ENCODE data around the gene NLRX1.
"Not testable (repeated sequence)": the region's sequence is repeated elsewhere in the genome, so short reads cannot be mapped to it uniquely, and the experiment has no call there.

NLRX1 gene

GRCh38 chr11:119126675-119127268 is 41.8 kb upstream of the NLRX1 start:
- DNase-seq (ENCODE audit: low read depth) = no peak
- TF ChIP-seq CTCF (IDR thresholded peaks at IDR 0.05; ENCODE audit: control insufficient read depth, insufficient read depth, low read depth, low read length, missing control alignments) = no peak
- H3K4me3 ChIP-seq (ENCODE audit: control insufficient read depth, low read depth, low read length) = no peak overlapping the region

- TF ChIP-seq CTCF (IDR thresholded peaks at IDR 0.05; ENCODE audit: control insufficient read depth, insufficient read depth, low read depth, low read length, missing control alignments) = no peak
- no peak overlapping the region for H3K4me3 ChIP-seq (ENCODE audit: control insufficient read depth, low read depth, low read length)
- DNase-seq (ENCODE audit: low read depth) = no peak
These were observed 37.9 kb upstream of the NLRX1 start for GRCh38 chr11:119130662-119131061.

GRCh38 chr11:119134389-119134978 is 34.0 kb upstream of the NLRX1 start:
- peak; percentile 63 for TF ChIP-seq CTCF (IDR thresholded peaks at IDR 0.05; ENCODE audit: control insufficient read depth, insufficient read depth, low read depth, low read length, missing control alignments)
- DNase-seq (ENCODE audit: low read depth) = no peak
- no peak overlapping the region for H3K4me3 ChIP-seq (ENCODE audit: control insufficient read depth, low read depth, low read length)

GRCh38 chr11:119139276-119139675 is 29.2 kb upstream of the NLRX1 start:
- not testable (repeated sequence) for DNase-seq (ENCODE audit: low read depth); H3K4me3 ChIP-seq (ENCODE audit: control insufficient read depth, low read depth, low read length)

GRCh38 chr11:119144825-119145486 is 23.6 kb upstream of the NLRX1 start:
- DNase-seq (ENCODE audit: low read depth) = no peak
- H3K4me3 ChIP-seq (ENCODE audit: control insufficient read depth, low read depth, low read length) = no peak overlapping the region
- TF ChIP-seq CTCF (IDR thresholded peaks at IDR 0.05; ENCODE audit: control insufficient read depth, insufficient read depth, low read depth, low read length, missing control alignments) = peak; percentile 64

GRCh38 chr11:119145551-119145950 is 23.0 kb upstream of the NLRX1 start:
- no peak overlapping the region for H3K4me3 ChIP-seq (ENCODE audit: control insufficient read depth, low read depth, low read length)
- no peak for DNase-seq (ENCODE audit: low read depth)
- no peak for TF ChIP-seq CTCF (IDR thresholded peaks at IDR 0.05; ENCODE audit: control insufficient read depth, insufficient read depth, low read depth, low read length, missing control alignments)

GRCh38 chr11:119147604-119148333 is 20.8 kb upstream of the NLRX1 start:
- no peak for DNase-seq (ENCODE audit: low read depth)
- TF ChIP-seq CTCF (IDR thresholded peaks at IDR 0.05; ENCODE audit: control insufficient read depth, insufficient read depth, low read depth, low read length, missing control alignments) = no peak
- H3K4me3 ChIP-seq (ENCODE audit: control insufficient read depth, low read depth, low read length) = no peak overlapping the region
